AG04450 (cell line): ENCODE results near the gene IL3RA. TPM values are rescaled to one million over a fixed set of nuclear protein-coding genes. Genes with fewer than 3 reads are reported as not detected.
"Not testable (repeated sequence)": the region's sequence is repeated elsewhere in the genome, so short reads cannot be mapped to it uniquely, and the experiment has no call there.

Experiments used
- CTCF ChIA-PET: fragments of 300-600, 350-600 bp; formaldehyde crosslinking; extraction: SDS; loops from one replicate; lab custom pipeline; 2022; ENCODE audit warnings: antibody characterized with exemption, inconsistent platforms; lab: Charles Lee
- POLR2A ChIA-PET: fragments of 350-600 bp; formaldehyde crosslinking; extraction: SDS; loops from one replicate; lab custom pipeline; 2021; ENCODE audit warnings: antibody characterized with exemption, inconsistent platforms; lab: Yijun Ruan, JAX
- DNase-seq: peaks from one replicate; pipeline ENCODE4 v3.0.0-alpha.2; 2011; ENCODE audit warnings: low read depth, low spot score
- H3K27ac ChIP-seq: one replicate; pipeline ENCODE4 v1.5.1; 2012; ENCODE audit warnings: low read depth, low read length, control low read depth
- H3K27me3 ChIP-seq: one replicate; pipeline ENCODE4 v1.6.0; 2012; ENCODE audit warnings: low read length; ENCODE audit not compliant: control insufficient read depth, insufficient read depth
- H3K4me3 ChIP-seq: 2 replicates; pipeline ENCODE4 v1.5.1; 2011; ENCODE audit warnings: mild to moderate bottlenecking, low read depth, low read length, control low read depth
- H3K9me3 ChIP-seq: 2 replicates; pipeline ENCODE4 v1.5.1; 2012; ENCODE audit warnings: low read length; ENCODE audit not compliant: control insufficient read depth, insufficient read depth
- CTCF ChIP-seq: IDR thresholded peaks from 2 replicates; pipeline ENCODE4 v1.5.1; 2011; ENCODE audit warnings: low read depth, low read length, control low read depth, inconsistent platforms
- polyA plus RNA-seq: library from polyadenylated mRNA; depleted of rRNA; stranded (reverse); fragments of >200 nt; gene quantifications from 2 replicates; pipeline ENCODE4 v1.2.3, GENCODE V29; 2011

IL3RA gene
- polyA plus RNA-seq, 1 experiment, result not detected

- Histone ChIP-seq H3K27me3 (no peaks in the 10 kb centered on the region), H3K9me3 (peaks cover 70% of the 10 kb centered on the region), H3K4me3 (no peak overlapping the region), H3K27ac (no peak overlapping the region)
- TF ChIP-seq CTCF, result no peak
- no peak for DNase-seq
- ChIA-PET CTCF (no interaction called here), POLR2A (no interaction called here)
These were observed 42.1 kb upstream of the IL3RA start for GRCh38 chrX:1294301-1295067.

GRCh38 chrX:1295550-1295949, 41.0 kb upstream of the IL3RA start:
- POLR2A ChIA-PET, result no interaction called here
- no peak for TF ChIP-seq CTCF
- no peak overlapping the region for H3K4me3 ChIP-seq
- H3K9me3 ChIP-seq, result peaks cover 75% of the 10 kb centered on the region
- DNase-seq, result no peak
- CTCF ChIA-PET, result no interaction called here
- no peak overlapping the region for H3K27ac ChIP-seq
- no peaks in the 10 kb centered on the region for H3K27me3 ChIP-seq

GRCh38 chrX:1297591-1297990, 39.0 kb upstream of the IL3RA start:
- POLR2A ChIA-PET, DNase-seq, CTCF ChIA-PET: not testable (repeated sequence)

GRCh38 chrX:1300449-1300848, 36.1 kb upstream of the IL3RA start:
- H3K27ac ChIP-seq, result no peak overlapping the region
- H3K4me3 ChIP-seq, result no peak overlapping the region
- TF ChIP-seq CTCF, result no peak
- H3K9me3 ChIP-seq, result peaks cover 65% of the 10 kb centered on the region
- DNase-seq, result no peak
- ChIA-PET POLR2A (no interaction called here), CTCF (no interaction called here)
- H3K27me3 ChIP-seq, result no peaks in the 10 kb centered on the region

More at GRCh38 chrX:1297591-1297990, 39.0 kb upstream of the IL3RA start:
- H3K27me3 ChIP-seq, H3K4me3 ChIP-seq, H3K27ac ChIP-seq: not testable (repeated sequence)
- peaks cover 73% of the 10 kb centered on the region for H3K9me3 ChIP-seq

- Histone ChIP-seq H3K4me3 (no peak overlapping the region), H3K9me3 (peaks cover 78% of the 10 kb centered on the region), H3K27ac (no peak overlapping the region), H3K27me3 (no peaks in the 10 kb centered on the region)
- ChIA-PET CTCF (no interaction called here), POLR2A (no interaction called here)
- TF ChIP-seq CTCF, result no peak
- DNase-seq, result no peak
These were observed 31.2 kb upstream of the IL3RA start for GRCh38 chrX:1305411-1305810.
